ENCODE measurements around the gene ING4. TPM values are rescaled to one million over a fixed set of nuclear protein-coding genes. Genes with fewer than 3 reads are reported as not detected.
A peak's percentile ranks its signal among the peaks of the same experiment; 100 is the strongest.

ING4 gene
- total RNA-seq, 1 donor from 2014 or later, result 58.1 TPM

DNA sequence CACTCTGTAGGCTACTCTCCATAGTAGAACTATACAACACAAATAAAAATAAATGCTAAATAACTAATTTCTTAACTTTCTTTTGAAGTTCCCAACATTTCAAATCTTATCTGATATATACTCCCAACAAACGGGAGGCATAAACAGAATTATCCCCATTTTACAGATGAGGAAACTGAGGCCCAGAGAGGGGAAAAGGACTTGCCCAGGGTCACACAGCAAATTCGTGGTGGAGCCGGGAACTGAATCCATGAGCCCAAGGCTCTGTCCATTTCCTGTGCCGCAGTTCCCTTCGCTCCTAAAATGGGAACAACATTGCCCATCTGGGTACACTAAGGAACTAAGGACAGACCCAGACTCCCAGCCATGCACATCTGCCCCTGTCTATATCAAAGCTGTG, 14.0 kb upstream of the ING4 start:
- TF ChIP-seq, protein P1, sequence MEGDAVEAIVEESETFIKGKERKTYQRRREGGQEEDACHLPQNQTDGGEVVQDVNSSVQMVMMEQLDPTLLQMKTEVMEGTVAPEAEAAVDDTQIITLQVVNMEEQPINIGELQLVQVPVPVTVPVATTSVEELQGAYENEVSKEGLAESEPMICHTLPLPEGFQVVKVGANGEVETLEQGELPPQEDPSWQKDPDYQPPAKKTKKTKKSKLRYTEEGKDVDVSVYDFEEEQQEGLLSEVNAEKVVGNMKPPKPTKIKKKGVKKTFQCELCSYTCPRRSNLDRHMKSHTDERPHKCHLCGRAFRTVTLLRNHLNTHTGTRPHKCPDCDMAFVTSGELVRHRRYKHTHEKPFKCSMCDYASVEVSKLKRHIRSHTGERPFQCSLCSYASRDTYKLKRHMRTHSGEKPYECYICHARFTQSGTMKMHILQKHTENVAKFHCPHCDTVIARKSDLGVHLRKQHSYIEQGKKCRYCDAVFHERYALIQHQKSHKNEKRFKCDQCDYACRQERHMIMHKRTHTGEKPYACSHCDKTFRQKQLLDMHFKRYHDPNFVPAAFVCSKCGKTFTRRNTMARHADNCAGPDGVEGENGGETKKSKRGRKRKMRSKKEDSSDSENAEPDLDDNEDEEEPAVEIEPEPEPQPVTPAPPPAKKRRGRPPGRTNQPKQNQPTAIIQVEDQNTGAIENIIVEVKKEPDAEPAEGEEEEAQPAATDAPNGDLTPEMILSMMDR (conservative IDR thresholded peaks at IDR 0.05), result no peak

DNA sequence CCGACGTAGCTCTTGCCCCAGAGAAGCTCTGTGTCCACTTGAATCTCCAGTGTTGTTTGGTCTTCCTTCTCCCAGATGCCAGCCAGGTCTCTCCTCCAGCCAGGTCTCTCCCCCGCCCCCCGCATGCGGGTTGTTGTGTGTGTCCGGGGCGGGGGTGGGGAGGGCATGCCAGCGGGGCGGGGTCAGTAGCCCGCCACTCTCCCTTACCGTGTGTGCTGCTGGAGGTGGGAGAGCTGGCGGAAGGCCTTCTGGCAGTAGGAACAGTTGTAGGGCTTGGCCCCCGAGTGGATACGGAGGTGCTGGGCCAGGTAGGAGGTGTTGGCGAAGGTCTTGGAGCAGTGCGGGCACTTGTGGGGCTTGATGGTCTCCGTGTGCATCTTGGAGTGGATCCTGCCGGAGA, 9.2 kb upstream of the ING4 start:
- H3K4me3 Mint-ChIP-seq, result no peak overlapping the region
- H3K9me3 Mint-ChIP-seq, result no peaks in the 10 kb centered on the region
- peaks cover 56% of the 10 kb centered on the region for H3K36me3 Mint-ChIP-seq
- H3K4me1 Mint-ChIP-seq (ENCODE audit: unreplicated experiment), result no peaks in the 10 kb centered on the region
- no peak for DNase-seq (ENCODE audit: extremely low spot score, unreplicated experiment)
- TF ChIP-seq, protein P1 (conservative IDR thresholded peaks at IDR 0.05), result no peak
- H3K27me3 Mint-ChIP-seq, result no peaks in the 10 kb centered on the region
- no peak overlapping the region for H3K27ac Mint-ChIP-seq

More for the DNA sequence above, 14.0 kb upstream of the ING4 start:
- H3K27ac Mint-ChIP-seq, result no peak overlapping the region
- no peaks in the 10 kb centered on the region for H3K27me3 Mint-ChIP-seq
- peaks cover 56% of the 10 kb centered on the region for H3K36me3 Mint-ChIP-seq
- H3K4me1 Mint-ChIP-seq (ENCODE audit: unreplicated experiment), result no peaks in the 10 kb centered on the region
- DNase-seq (ENCODE audit: extremely low spot score, unreplicated experiment), result no peak
- no peak overlapping the region for H3K4me3 Mint-ChIP-seq
- H3K9me3 Mint-ChIP-seq, result no peaks in the 10 kb centered on the region

DNA sequence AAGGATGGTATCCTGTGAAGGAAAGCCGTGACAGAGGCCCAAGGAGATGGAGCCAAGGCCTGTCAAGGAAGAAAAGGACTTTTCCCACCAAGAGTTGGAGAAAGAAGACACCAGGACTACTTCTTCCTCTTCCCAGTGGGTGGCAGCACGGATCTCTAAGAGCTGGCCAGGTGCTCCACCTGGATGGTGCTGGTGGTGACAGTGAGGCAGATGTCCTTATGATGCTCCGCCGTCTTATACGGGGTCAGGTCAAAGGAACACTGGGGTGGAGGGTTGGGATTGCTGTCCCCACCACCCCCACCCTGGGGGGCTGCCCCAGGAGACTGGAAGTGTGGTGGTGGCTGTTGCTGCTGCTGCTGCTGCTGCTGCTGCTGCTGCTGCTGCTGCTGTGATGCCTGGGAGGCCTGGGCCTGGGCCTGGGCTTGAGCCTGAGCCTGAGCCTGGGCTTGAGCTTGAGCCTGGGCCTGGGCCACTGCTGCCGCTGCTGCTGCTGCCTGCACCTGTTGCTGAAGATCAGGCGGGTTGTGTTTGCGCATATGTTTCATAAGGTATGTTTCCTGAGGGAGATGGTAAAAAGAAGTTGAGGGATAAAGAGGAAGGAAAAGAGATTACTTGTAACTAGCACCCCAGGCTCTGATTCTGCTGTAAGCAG, 4.8 kb upstream of the ING4 start:
- no peak for DNase-seq (ENCODE audit: extremely low spot score, unreplicated experiment)
- Mint-ChIP-seq H3K9me3 (no peaks in the 10 kb centered on the region), H3K27ac (no peak overlapping the region), H3K27me3 (no peaks in the 10 kb centered on the region), H3K4me3 (no peak overlapping the region), H3K36me3 (peaks cover 48% of the 10 kb centered on the region), H3K4me1 (ENCODE audit: unreplicated experiment) (peaks cover 8% of the 10 kb centered on the region)
- TF ChIP-seq, protein P1 (conservative IDR thresholded peaks at IDR 0.05), result no peak

DNA sequence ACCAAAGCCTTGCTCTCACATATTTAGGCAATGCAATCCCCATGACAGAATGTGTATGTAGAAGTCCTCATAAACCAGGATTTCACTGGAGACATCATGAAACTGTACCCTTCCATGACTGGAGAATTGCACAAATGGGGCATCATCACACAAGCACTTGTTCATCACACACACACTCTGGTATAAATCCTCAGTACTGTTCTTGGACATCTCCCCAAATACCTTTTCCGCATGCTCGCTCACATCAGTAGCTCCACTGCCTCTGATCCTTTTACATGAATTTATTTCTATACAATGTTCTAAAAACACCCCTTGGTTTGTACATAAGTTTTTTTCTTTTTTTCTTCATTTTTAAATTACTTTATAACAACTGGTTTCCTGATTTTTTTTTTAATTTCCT, 3.3 kb upstream of the ING4 start:
- no peak overlapping the region for H3K4me3 Mint-ChIP-seq
- DNase-seq (ENCODE audit: extremely low spot score, unreplicated experiment), result no peak
- TF ChIP-seq, protein P1 (conservative IDR thresholded peaks at IDR 0.05), result no peak
- H3K27me3 Mint-ChIP-seq, result no peaks in the 10 kb centered on the region
- no peak overlapping the region for H3K27ac Mint-ChIP-seq
- H3K4me1 Mint-ChIP-seq (ENCODE audit: unreplicated experiment), result peaks cover 8% of the 10 kb centered on the region
- no peaks in the 10 kb centered on the region for H3K9me3 Mint-ChIP-seq
- H3K36me3 Mint-ChIP-seq, result peaks cover 42% of the 10 kb centered on the region

DNA sequence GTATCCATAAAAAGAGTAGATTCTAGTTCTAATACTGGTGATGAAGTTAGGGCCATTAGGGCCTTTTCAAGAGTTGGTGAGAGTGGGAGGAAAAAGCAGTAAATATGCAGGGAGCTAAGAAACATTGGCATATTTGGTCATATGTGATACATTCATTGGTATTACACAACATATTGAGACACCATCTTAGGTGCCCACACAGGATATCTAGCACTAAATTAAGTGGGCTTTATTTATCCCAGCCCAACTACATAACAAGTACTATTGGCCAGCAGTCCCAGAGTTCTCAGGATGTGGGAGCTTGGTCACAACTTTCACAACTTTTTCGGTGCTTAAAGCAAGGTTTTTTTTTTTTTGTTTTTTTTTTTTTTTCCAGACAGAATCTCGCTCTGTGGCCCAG, 2.0 kb upstream of the ING4 start:
- Mint-ChIP-seq H3K9me3 (no peaks in the 10 kb centered on the region), H3K27ac (no peak overlapping the region), H3K4me3 (no peak overlapping the region), H3K4me1 (ENCODE audit: unreplicated experiment) (peaks cover 8% of the 10 kb centered on the region), H3K36me3 (peaks cover 37% of the 10 kb centered on the region), H3K27me3 (no peaks in the 10 kb centered on the region)
- TF ChIP-seq, protein P1 (conservative IDR thresholded peaks at IDR 0.05), result no peak
- no peak for DNase-seq (ENCODE audit: extremely low spot score, unreplicated experiment)

DNA sequence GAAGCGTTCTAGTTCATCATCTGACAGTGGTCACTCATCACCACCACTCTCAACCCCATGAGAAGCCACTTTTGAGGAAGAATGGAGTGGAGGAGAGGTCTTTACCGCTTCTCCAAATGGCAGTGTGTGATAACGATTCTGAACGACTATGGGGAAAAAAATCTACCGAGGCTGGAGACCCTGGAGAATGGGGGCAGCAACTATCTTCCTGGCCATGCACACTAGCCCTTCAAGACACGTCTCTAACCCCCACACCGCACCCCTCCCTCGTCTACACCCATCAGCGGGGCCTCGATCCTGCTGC, 365 bp downstream of the ING4 start:
- H3K4me3 Mint-ChIP-seq, result peak overlapping the region; percentile 99
- peaks cover 35% of the 10 kb centered on the region for H3K36me3 Mint-ChIP-seq
- TF ChIP-seq, protein P1 (conservative IDR thresholded peaks at IDR 0.05), result no peak
- H3K27ac Mint-ChIP-seq, result peak overlapping the region; percentile 98
- no peak for DNase-seq (ENCODE audit: extremely low spot score, unreplicated experiment)
- H3K4me1 Mint-ChIP-seq (ENCODE audit: unreplicated experiment), result peaks cover 8% of the 10 kb centered on the region
- no peaks in the 10 kb centered on the region for H3K9me3 Mint-ChIP-seq
- H3K27me3 Mint-ChIP-seq, result no peaks in the 10 kb centered on the region

Data from type B pancreatic cell (in vitro differentiated cells).